HCT116 (cell line): ENCODE data around the gene AP1M2. TPM values are rescaled to one million over a fixed set of nuclear protein-coding genes. Genes with fewer than 3 reads are reported as not detected.

Source experiments
- ATAC-seq: fragments of 200-7000 bp; cut with Tn5 transposase; 2 replicates; pipeline ENCODE4 v1.9.1; 2020; ENCODE audit warnings: mild to moderate bottlenecking, moderate library complexity
- BruUV-seq: library from RNA; stranded (reverse); fragments of 400-500 nt; replicated peaks from 2 replicates; lab custom pipeline; 2021; lab: Mats Ljungman, UMichigan
- CTCF ChIA-PET: fragments of 300-600 bp; sonication (Branson Sonifier 250); formaldehyde crosslinking; loops from one replicate; lab custom pipeline; 2021; ENCODE audit warnings: antibody characterized with exemption; lab: Charles Lee
- POLR2A ChIA-PET: fragments of 300-600, 350-600 bp; sonication (Branson Sonifier 250); formaldehyde crosslinking; loops from one replicate; lab custom pipeline; 2021; ENCODE audit warnings: antibody characterized with exemption; lab: Charles Lee
- RAD21 ChIA-PET, 2 experiments: fragments of 300-600 bp; sonication (Branson Sonifier 250); formaldehyde crosslinking; loops; one replicate each; lab custom pipeline; 2023; ENCODE audit warnings: low total read pairs in 2 of 2; ENCODE audit not compliant: uncharacterized antibody in 2 of 2, unreplicated experiment in 2 of 2, low non-redundant PET in 1 of 2; lab: Charles Lee
- DNase-seq: peaks from one replicate; pipeline ENCODE4 v3.0.0-alpha.2; 2010; ENCODE audit warnings: low read depth, low spot score
- H2AFZ ChIP-seq: fragments of 200-600 bp; shearing (Covaris generic), sonication (generic); 2 replicates; pipeline ENCODE4 v1.6.1; 2017; ENCODE audit warnings: low read depth, mixed run types, mixed read lengths, antibody characterized with exemption, low read length; ENCODE audit not compliant: poor library complexity, severe bottlenecking
- H3K27ac ChIP-seq: 2 replicates; pipeline ENCODE4 v1.5.1; 2012; ENCODE audit warnings: low read depth, low read length
- H3K27me3 ChIP-seq: fragments of 200-600 bp; sonication (generic); 2 replicates; pipeline ENCODE4 v1.6.1; 2016; ENCODE audit warnings: mixed run types, low read length, mixed read lengths; ENCODE audit not compliant: insufficient read depth
- H3K36me3 ChIP-seq, 2 experiments: fragments of 200-500 bp in 1 of 2; fragments of 200-600 bp in 1 of 2; sonication (Bioruptor generic) in 1 of 2; sonication (generic) in 1 of 2; 2 replicates each; pipeline versions ENCODE4 v1.5.1 to v1.6.1; 2014 to 2016; ENCODE audit warnings: low read length in 2 of 2, inconsistent platforms in 1 of 2, mixed read lengths in 1 of 2, mixed run types in 1 of 2; ENCODE audit not compliant: insufficient read depth in 2 of 2, control insufficient read depth in 1 of 2
- H3K4me1 ChIP-seq, 2 experiments: fragments of 200-600 bp in 1 of 2; sonication (generic) in 1 of 2; 2 replicates each; pipeline versions ENCODE4 v1.5.1 to v1.6.1; 2012 to 2017; ENCODE audit warnings: low read length in 2 of 2, inconsistent platforms in 1 of 2, mild to moderate bottlenecking in 1 of 2, mixed read lengths in 1 of 2, mixed run types in 1 of 2, moderate library complexity in 1 of 2; ENCODE audit not compliant: insufficient read depth in 2 of 2, control insufficient read depth in 1 of 2
- H3K4me2 ChIP-seq: fragments of 200-600 bp; sonication (generic); 2 replicates; pipeline ENCODE4 v1.6.1; 2017; ENCODE audit warnings: mixed run types, low read length, mixed read lengths
- H3K4me3 ChIP-seq, 2 experiments: fragments of 200-600 bp in 1 of 2; sonication (generic) in 1 of 2; replicated peaks in 1 of 2; 2 replicates each; pipeline ENCODE4 v1.5.1; 2011 to 2016; ENCODE audit warnings: low read length in 2 of 2, control low read depth in 1 of 2, low read depth in 1 of 2, mild to moderate bottlenecking in 1 of 2, mixed read lengths in 1 of 2, mixed run types in 1 of 2
- H3K79me2 ChIP-seq: fragments of 200-600 bp; sonication (generic); 2 replicates; pipeline ENCODE4 v1.6.1; 2017; ENCODE audit warnings: mild to moderate bottlenecking, mixed run types, low read length, moderate library complexity, mixed read lengths; ENCODE audit not compliant: insufficient read depth
- H3K9ac ChIP-seq: fragments of 200-600 bp; sonication (generic); 2 replicates; pipeline ENCODE4 v1.6.1; 2016; ENCODE audit warnings: low read length, mixed read lengths
- H3K9me2 ChIP-seq: fragments of 200-600 bp; sonication (generic), shearing (Covaris generic); 2 replicates; pipeline ENCODE4 v1.6.1; 2017; ENCODE audit warnings: mixed run types, mild to moderate bottlenecking, moderate library complexity; ENCODE audit not compliant: insufficient read depth
- H3K9me3 ChIP-seq, 2 experiments: fragments of 200-500 bp in 1 of 2; fragments of 200-600 bp in 1 of 2; sonication (Bioruptor generic) in 1 of 2; sonication (generic) in 1 of 2; 2 replicates each; pipeline ENCODE4 v1.6.1; 2014 to 2017; ENCODE audit warnings: low read length in 2 of 2, mixed read lengths in 2 of 2, inconsistent platforms in 1 of 2, low read depth in 1 of 2, mild to moderate bottlenecking in 1 of 2, mixed run types in 1 of 2, moderate library complexity in 1 of 2; ENCODE audit not compliant: control insufficient read depth in 1 of 2, insufficient read depth in 1 of 2
- H4K20me1 ChIP-seq: fragments of 200-600 bp; sonication (generic), shearing (Covaris generic); 2 replicates; pipeline ENCODE4 v1.6.1; 2017; ENCODE audit warnings: mixed run types, mild to moderate bottlenecking, moderate library complexity; ENCODE audit not compliant: insufficient read depth
- CBX3 ChIP-seq: IDR thresholded peaks from 2 replicates; pipeline ENCODE4 v1.6.1; 2012; ENCODE audit warnings: low read depth
- CEBPB ChIP-seq: IDR thresholded peaks from 2 replicates; pipeline ENCODE4 v1.6.1; 2012; ENCODE audit warnings: low read depth
- ELF1 ChIP-seq: IDR thresholded peaks from 2 replicates; pipeline ENCODE4 v1.6.1; 2012; ENCODE audit warnings: low read depth, borderline replicate concordance
- EZH2 ChIP-seq: fragments of 200-600 bp; sonication (generic); IDR thresholded peaks from 2 replicates; pipeline ENCODE4 v1.6.1; 2017; ENCODE audit warnings: antibody characterized with exemption, mixed run types
- EZH2phosphoT487 ChIP-seq: fragments of 200-600 bp; IDR thresholded peaks from 2 replicates; pipeline ENCODE4 v1.6.1; 2018; ENCODE audit warnings: antibody characterized with exemption, borderline replicate concordance
- FOSL1 ChIP-seq: IDR thresholded peaks from 2 replicates; pipeline ENCODE4 v1.6.1; 2012; ENCODE audit warnings: low read depth
- JUND ChIP-seq: IDR thresholded peaks from 2 replicates; pipeline ENCODE4 v1.6.1; 2012
- POLR2A ChIP-seq: IDR thresholded peaks from 2 replicates; pipeline ENCODE4 v1.7.0; 2011; ENCODE audit warnings: borderline replicate concordance; ENCODE audit not compliant: insufficient read depth, insufficient read length; ENCODE audit errors: extremely low read depth
- POLR2AphosphoS5 ChIP-seq: IDR thresholded peaks from 2 replicates; pipeline ENCODE4 v1.6.1; 2011; ENCODE audit warnings: mild to moderate bottlenecking, low read depth, low read length, moderate library complexity
- SRF ChIP-seq: IDR thresholded peaks from 2 replicates; pipeline ENCODE4 v1.6.1; 2012; ENCODE audit warnings: low read depth
- YY1 ChIP-seq: IDR thresholded peaks from 2 replicates; pipeline ENCODE4 v1.6.1; 2011; ENCODE audit warnings: low read length, low read depth, moderate library complexity, mild to moderate bottlenecking; ENCODE audit not compliant: insufficient replicate concordance; ENCODE audit errors: extremely low read depth
- ZFX ChIP-seq: fragments of 450-650 bp; IDR thresholded peaks from 2 replicates; pipeline ENCODE4 v1.6.1; 2017
- ZNF274 ChIP-seq: fragments of 200-500 bp; sonication (Bioruptor generic); IDR thresholded peaks from 2 replicates; pipeline ENCODE4 v1.6.1; 2014; ENCODE audit warnings: mild to moderate bottlenecking, low read depth, low read length, inconsistent platforms
- intact Hi-C: fragments of 100-400 bp; cut with micrococcal nuclease; formaldehyde crosslinking; loops from 2 replicates; pipeline ENCODE4 v1.10.0; 2022
- total RNA-seq: library from RNA; stranded (reverse); gene quantifications from one replicate; pipeline ENCODE4 v1.2.1, GENCODE V29; 2021; ENCODE audit not compliant: unreplicated experiment
- TF ChIP-seq, protein P1 (sequence below): IDR thresholded peaks from 2 replicates; pipeline ENCODE4 v1.6.1; 2011; ENCODE audit warnings: mild to moderate bottlenecking, low read length, moderate library complexity; ENCODE audit not compliant: insufficient replicate concordance; ENCODE audit errors: extremely low read depth
- TF ChIP-seq, protein P2 (sequence below): IDR thresholded peaks from 2 replicates; pipeline ENCODE4 v1.6.1; 2012
- TF ChIP-seq, protein P3 (sequence below), 3 experiments: fragments of 200-600 bp in 1 of 3; sonication (generic) in 1 of 3; IDR thresholded peaks in 2 of 3; conservative IDR thresholded peaks in 1 of 3; 2 replicates each; pipeline ENCODE4 v1.5.1; 2012 to 2017; ENCODE audit warnings: low read depth in 2 of 3, low read length in 2 of 3, antibody characterized with exemption in 1 of 3, borderline replicate concordance in 1 of 3, control low read depth in 1 of 3, mild to moderate bottlenecking in 1 of 3, mixed read lengths in 1 of 3, mixed run types in 1 of 3, moderate library complexity in 1 of 3; ENCODE audit not compliant: insufficient read depth in 1 of 3
- TF ChIP-seq, protein P4 (sequence below): IDR thresholded peaks from 2 replicates; pipeline ENCODE4 v1.6.1; 2012; ENCODE audit warnings: low read depth

The AP1M2 gene
- total RNA-seq, 1 experiment from 2014 or later, result 111 TPM

DNA sequence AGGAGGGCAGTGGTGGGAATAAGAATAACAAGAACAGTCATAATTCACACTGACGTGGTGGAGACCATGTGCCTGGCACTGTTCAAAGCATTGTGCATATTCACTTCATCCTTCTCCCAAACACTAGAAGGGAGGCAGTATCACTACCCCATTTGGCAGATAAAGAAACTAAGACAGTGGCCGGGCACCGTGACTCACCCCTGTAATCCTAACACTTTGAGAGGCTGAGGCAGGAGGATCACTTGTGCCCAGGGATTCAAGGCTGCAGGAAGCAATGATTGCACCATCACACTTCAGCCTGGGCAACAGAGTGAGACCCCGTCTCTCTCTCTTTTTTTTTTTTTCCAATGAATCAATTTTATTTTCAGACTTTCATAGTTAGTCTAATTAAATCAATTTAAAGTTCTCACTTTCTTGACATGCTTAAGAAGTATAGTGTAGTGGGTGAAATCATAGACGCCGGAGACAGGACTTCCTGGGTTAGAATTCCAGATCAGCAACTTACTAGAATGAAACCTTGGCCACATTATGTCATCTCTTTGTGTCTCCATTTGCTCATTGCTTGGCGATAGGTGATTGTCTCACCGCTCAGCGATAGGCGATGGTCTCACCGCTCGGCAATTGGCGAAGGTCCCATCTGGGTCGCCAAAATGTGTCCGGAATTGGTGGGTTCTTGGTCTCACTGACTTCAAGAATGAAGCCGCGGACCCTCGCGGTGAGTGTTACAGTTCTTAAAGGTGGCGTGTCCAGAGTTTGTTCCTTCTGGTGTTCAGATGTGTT lies 48.7 kb downstream of the AP1M2 start:
- H3K4me1 ChIP-seq, result peaks cover 6 to 12% of the 10 kb centered on the region in 2 experiments; a peak in 3 of 4 replicates
- no peaks in the 10 kb centered on the region for H3K9me3 ChIP-seq
- intact Hi-C loops, result no loop called here
- H3K4me3 ChIP-seq, result no peak overlapping the region
- no peak for ATAC-seq
- BruUV-seq, result no TSS peak
- H3K9ac ChIP-seq, result no peak overlapping the region
- no peaks in the 10 kb centered on the region for H3K36me3 ChIP-seq
- no peak for DNase-seq
- H4K20me1 ChIP-seq, result no peaks in the 10 kb centered on the region
- TF ChIP-seq, protein P1, sequence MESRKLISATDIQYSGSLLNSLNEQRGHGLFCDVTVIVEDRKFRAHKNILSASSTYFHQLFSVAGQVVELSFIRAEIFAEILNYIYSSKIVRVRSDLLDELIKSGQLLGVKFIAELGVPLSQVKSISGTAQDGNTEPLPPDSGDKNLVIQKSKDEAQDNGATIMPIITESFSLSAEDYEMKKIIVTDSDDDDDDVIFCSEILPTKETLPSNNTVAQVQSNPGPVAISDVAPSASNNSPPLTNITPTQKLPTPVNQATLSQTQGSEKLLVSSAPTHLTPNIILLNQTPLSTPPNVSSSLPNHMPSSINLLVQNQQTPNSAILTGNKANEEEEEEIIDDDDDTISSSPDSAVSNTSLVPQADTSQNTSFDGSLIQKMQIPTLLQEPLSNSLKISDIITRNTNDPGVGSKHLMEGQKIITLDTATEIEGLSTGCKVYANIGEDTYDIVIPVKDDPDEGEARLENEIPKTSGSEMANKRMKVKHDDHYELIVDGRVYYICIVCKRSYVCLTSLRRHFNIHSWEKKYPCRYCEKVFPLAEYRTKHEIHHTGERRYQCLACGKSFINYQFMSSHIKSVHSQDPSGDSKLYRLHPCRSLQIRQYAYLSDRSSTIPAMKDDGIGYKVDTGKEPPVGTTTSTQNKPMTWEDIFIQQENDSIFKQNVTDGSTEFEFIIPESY, result no peak
- no peak for TF ChIP-seq FOSL1
- no peak for TF ChIP-seq ELF1
- TF ChIP-seq EZH2, result no peak
- TF ChIP-seq JUND, result no peak
- no peak for TF ChIP-seq ZNF274
- TF ChIP-seq, protein P2, sequence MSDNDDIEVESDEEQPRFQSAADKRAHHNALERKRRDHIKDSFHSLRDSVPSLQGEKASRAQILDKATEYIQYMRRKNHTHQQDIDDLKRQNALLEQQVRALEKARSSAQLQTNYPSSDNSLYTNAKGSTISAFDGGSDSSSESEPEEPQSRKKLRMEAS, result no peak
- no peak for TF ChIP-seq POLR2A
- TF ChIP-seq ZFX, result no peak
- no peak for TF ChIP-seq EZH2phosphoT487
- TF ChIP-seq, protein P3, sequence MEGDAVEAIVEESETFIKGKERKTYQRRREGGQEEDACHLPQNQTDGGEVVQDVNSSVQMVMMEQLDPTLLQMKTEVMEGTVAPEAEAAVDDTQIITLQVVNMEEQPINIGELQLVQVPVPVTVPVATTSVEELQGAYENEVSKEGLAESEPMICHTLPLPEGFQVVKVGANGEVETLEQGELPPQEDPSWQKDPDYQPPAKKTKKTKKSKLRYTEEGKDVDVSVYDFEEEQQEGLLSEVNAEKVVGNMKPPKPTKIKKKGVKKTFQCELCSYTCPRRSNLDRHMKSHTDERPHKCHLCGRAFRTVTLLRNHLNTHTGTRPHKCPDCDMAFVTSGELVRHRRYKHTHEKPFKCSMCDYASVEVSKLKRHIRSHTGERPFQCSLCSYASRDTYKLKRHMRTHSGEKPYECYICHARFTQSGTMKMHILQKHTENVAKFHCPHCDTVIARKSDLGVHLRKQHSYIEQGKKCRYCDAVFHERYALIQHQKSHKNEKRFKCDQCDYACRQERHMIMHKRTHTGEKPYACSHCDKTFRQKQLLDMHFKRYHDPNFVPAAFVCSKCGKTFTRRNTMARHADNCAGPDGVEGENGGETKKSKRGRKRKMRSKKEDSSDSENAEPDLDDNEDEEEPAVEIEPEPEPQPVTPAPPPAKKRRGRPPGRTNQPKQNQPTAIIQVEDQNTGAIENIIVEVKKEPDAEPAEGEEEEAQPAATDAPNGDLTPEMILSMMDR (IDR thresholded peaks at IDR 0.05 in 2 of 3, conservative IDR thresholded peaks at IDR 0.05 in 1 of 3; ENCODE audit: borderline replicate concordance in 1 of 3, insufficient read depth in 1 of 3, low read depth in 2 of 3, low read length in 2 of 3), result no peak
- no peak for TF ChIP-seq SRF
- no peak for TF ChIP-seq CBX3
- TF ChIP-seq, protein P4, sequence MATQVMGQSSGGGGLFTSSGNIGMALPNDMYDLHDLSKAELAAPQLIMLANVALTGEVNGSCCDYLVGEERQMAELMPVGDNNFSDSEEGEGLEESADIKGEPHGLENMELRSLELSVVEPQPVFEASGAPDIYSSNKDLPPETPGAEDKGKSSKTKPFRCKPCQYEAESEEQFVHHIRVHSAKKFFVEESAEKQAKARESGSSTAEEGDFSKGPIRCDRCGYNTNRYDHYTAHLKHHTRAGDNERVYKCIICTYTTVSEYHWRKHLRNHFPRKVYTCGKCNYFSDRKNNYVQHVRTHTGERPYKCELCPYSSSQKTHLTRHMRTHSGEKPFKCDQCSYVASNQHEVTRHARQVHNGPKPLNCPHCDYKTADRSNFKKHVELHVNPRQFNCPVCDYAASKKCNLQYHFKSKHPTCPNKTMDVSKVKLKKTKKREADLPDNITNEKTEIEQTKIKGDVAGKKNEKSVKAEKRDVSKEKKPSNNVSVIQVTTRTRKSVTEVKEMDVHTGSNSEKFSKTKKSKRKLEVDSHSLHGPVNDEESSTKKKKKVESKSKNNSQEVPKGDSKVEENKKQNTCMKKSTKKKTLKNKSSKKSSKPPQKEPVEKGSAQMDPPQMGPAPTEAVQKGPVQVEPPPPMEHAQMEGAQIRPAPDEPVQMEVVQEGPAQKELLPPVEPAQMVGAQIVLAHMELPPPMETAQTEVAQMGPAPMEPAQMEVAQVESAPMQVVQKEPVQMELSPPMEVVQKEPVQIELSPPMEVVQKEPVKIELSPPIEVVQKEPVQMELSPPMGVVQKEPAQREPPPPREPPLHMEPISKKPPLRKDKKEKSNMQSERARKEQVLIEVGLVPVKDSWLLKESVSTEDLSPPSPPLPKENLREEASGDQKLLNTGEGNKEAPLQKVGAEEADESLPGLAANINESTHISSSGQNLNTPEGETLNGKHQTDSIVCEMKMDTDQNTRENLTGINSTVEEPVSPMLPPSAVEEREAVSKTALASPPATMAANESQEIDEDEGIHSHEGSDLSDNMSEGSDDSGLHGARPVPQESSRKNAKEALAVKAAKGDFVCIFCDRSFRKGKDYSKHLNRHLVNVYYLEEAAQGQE, result no peak
- TF ChIP-seq CEBPB, result no peak
- TF ChIP-seq YY1, result no peak
- no peak for TF ChIP-seq POLR2AphosphoS5
- no peaks in the 10 kb centered on the region for H3K27me3 ChIP-seq
- no peaks in the 10 kb centered on the region for H3K79me2 ChIP-seq
- CTCF ChIA-PET, result no interaction called here
- RAD21 ChIA-PET, result no interaction called here
- POLR2A ChIA-PET, result no interaction called here
- H3K9me2 ChIP-seq, result no peaks in the 10 kb centered on the region
- H2AFZ ChIP-seq, result no peak overlapping the region
- no peak overlapping the region for H3K27ac ChIP-seq
- no peak overlapping the region for H3K4me2 ChIP-seq
